Loucy (cell line): ENCODE results near the gene KRTAP10-11.

ENCODE experiments used
- H2AFZ ChIP-seq: fragments of 200-600 bp; sonication (generic); 2 replicates; pipeline ENCODE4 v1.6.0; 2016; ENCODE audit warnings: antibody characterized with exemption, mild to moderate bottlenecking, low read length, moderate library complexity
- H3F3A ChIP-seq: fragments of 200-600 bp; 2 replicates; pipeline ENCODE4 v1.6.0; 2016; ENCODE audit warnings: antibody characterized with exemption, low read depth, mild to moderate bottlenecking
- H3K27me3 ChIP-seq: fragments of 200-600 bp; sonication (generic); 2 replicates; pipeline ENCODE4 v1.6.1; 2014; ENCODE audit warnings: low read length, mild to moderate bottlenecking; ENCODE audit not compliant: insufficient read depth, poor library complexity, severe bottlenecking
- H3K36me3 ChIP-seq: fragments of 200-600 bp; sonication (generic); 2 replicates; pipeline ENCODE4 v1.6.1; 2016; ENCODE audit warnings: low read length; ENCODE audit not compliant: insufficient read depth
- H3K4me1 ChIP-seq: fragments of 200-600 bp; sonication (generic); 2 replicates; pipeline ENCODE4 v1.5.1; 2014; ENCODE audit warnings: low read length, mild to moderate bottlenecking; ENCODE audit not compliant: insufficient read depth, poor library complexity, severe bottlenecking
- H3K4me2 ChIP-seq: fragments of 200-600 bp; sonication (generic); 2 replicates; pipeline ENCODE4 v1.6.0; 2014; ENCODE audit warnings: antibody characterized with exemption, low read length, low read depth, mild to moderate bottlenecking; ENCODE audit not compliant: poor library complexity, severe bottlenecking
- H3K4me3 ChIP-seq: fragments of 200-600 bp; sonication (generic); 2 replicates; pipeline ENCODE4 v1.5.1; 2014; ENCODE audit warnings: low read length, mild to moderate bottlenecking, mixed read lengths; ENCODE audit not compliant: poor library complexity, severe bottlenecking
- H3K79me2 ChIP-seq: fragments of 200-600 bp; sonication (generic); 2 replicates; pipeline ENCODE4 v1.6.1; 2014; ENCODE audit warnings: low read length; ENCODE audit not compliant: insufficient read depth
- H3K9ac ChIP-seq: fragments of 200-600 bp; sonication (generic); 2 replicates; pipeline ENCODE4 v1.6.0; 2014; ENCODE audit warnings: mild to moderate bottlenecking, low read depth, low read length, moderate library complexity; ENCODE audit not compliant: poor library complexity, severe bottlenecking
- H3K9me2 ChIP-seq: fragments of 200-600 bp; sonication (generic); replicated peaks from 2 replicates; pipeline ENCODE4 v1.6.1; 2016; ENCODE audit warnings: low read depth, low read length, mixed read lengths
- H3K9me3 ChIP-seq: fragments of 200-600 bp; sonication (generic); 2 replicates; pipeline ENCODE4 v1.6.1; 2014; ENCODE audit warnings: mild to moderate bottlenecking, antibody characterized with exemption, low read length, low read depth; ENCODE audit not compliant: insufficient read depth
- H4K20me1 ChIP-seq: fragments of 200-600 bp; sonication (generic); 2 replicates; pipeline ENCODE4 v1.6.0; 2014; ENCODE audit warnings: antibody characterized with exemption, low read length, mild to moderate bottlenecking; ENCODE audit not compliant: insufficient read depth, poor library complexity, severe bottlenecking
- CTCF ChIP-seq: fragments of 200-600 bp; sonication (generic); conservative IDR thresholded peaks from 2 replicates; pipeline ENCODE4 v1.5.1; 2014; ENCODE audit warnings: mild to moderate bottlenecking, antibody characterized with exemption, low read length
- EZH2phosphoT487 ChIP-seq: fragments of 200-600 bp; IDR thresholded peaks from 2 replicates; pipeline ENCODE4 v1.6.1; 2018; ENCODE audit warnings: antibody characterized with exemption, mild to moderate bottlenecking, moderate library complexity, borderline replicate concordance

KRTAP10-11 gene

GRCh38 chr21:44611551-44611950 lies 34.7 kb upstream of the KRTAP10-11 start:
- no peaks in the 10 kb centered on the region for H3K4me1 ChIP-seq
- no peaks in the 10 kb centered on the region for H3K36me3 ChIP-seq
- no peak overlapping the region for H3K4me3 ChIP-seq
- H2AFZ ChIP-seq: no peak overlapping the region
- H3K79me2 ChIP-seq: no peaks in the 10 kb centered on the region
- H3K9ac ChIP-seq: no peak overlapping the region
- no peak overlapping the region for H3K4me2 ChIP-seq
- no peaks in the 10 kb centered on the region for H3K27me3 ChIP-seq
- H3F3A ChIP-seq: no peaks in the 10 kb centered on the region
- peaks cover 13% of the 10 kb centered on the region; the same call in 1 of the 2 replicates for H3K9me3 ChIP-seq
- TF ChIP-seq EZH2phosphoT487 (no peak), CTCF (no peak)
- no peaks in the 10 kb centered on the region for H4K20me1 ChIP-seq
- H3K9me2 ChIP-seq: no peaks in the 10 kb centered on the region

GRCh38 chr21:44612029-44612486 lies 34.2 kb upstream of the KRTAP10-11 start, which contains the start of gene KRTAP10-8:
Gene KRTAP10-8, plus strand, starts transcription at chr21:44612079. Its CDS starts 22 bp downstream, at chr21:44612101.
- Histone ChIP-seq H2AFZ (no peak within 1 kb of the TSS), H3K4me1 (no peaks in the 10 kb centered on the region), H3K36me3 (no peaks in the 10 kb centered on the region), H4K20me1 (no peaks in the 10 kb centered on the region), H3F3A (no peaks in the 10 kb centered on the region), H3K4me2 (no peak within 1 kb of the TSS), H3K9me2 (no peaks in the 10 kb centered on the region), H3K79me2 (no peaks in the 10 kb centered on the region), H3K9ac (no peak within 1 kb of the TSS), H3K9me3 (peaks cover 13% of the 10 kb centered on the region; the same call in 1 of the 2 replicates), H3K27me3 (no peaks in the 10 kb centered on the region), H3K4me3 (no peak within 1 kb of the TSS)
- TF ChIP-seq CTCF (no peak), EZH2phosphoT487 (no peak)

- H3K79me2 ChIP-seq: no peaks in the 10 kb centered on the region
- no peak overlapping the region for H3K4me2 ChIP-seq
- H3K27me3 ChIP-seq: no peaks in the 10 kb centered on the region
- no peak overlapping the region for H3K9ac ChIP-seq
- H3F3A ChIP-seq: no peaks in the 10 kb centered on the region
- H3K9me3 ChIP-seq: peaks cover 13% of the 10 kb centered on the region; the same call in 1 of the 2 replicates
- no peaks in the 10 kb centered on the region for H3K36me3 ChIP-seq
- TF ChIP-seq CTCF (no peak), EZH2phosphoT487 (no peak)
- H3K9me2 ChIP-seq: no peaks in the 10 kb centered on the region
- no peaks in the 10 kb centered on the region for H3K4me1 ChIP-seq
- no peaks in the 10 kb centered on the region for H4K20me1 ChIP-seq
- H3K4me3 ChIP-seq: no peak overlapping the region
- no peak overlapping the region for H2AFZ ChIP-seq
Observed at GRCh38 chr21:44612669-44613229, 33.5 kb upstream of the KRTAP10-11 start.
